Urothelium cell line (cell line): ENCODE results near the gene ZCCHC14.

Experiments used
- DNase-seq: peaks from one replicate; pipeline ENCODE4 v3.0.0; 2011; ENCODE audit warnings: low spot score, mixed read lengths
- FAIRE-seq: peaks from 2 replicates; lab custom pipeline; 2011; peaks lifted over from hg19 to GRCh38; lab: Jason Lieb, UNC

ZCCHC14 gene

GRCh38 chr16:87459833-87460232 lies 33.0 kb downstream of the ZCCHC14 start:
- FAIRE-seq (no peak), DNase-seq (no peak)

DNA sequence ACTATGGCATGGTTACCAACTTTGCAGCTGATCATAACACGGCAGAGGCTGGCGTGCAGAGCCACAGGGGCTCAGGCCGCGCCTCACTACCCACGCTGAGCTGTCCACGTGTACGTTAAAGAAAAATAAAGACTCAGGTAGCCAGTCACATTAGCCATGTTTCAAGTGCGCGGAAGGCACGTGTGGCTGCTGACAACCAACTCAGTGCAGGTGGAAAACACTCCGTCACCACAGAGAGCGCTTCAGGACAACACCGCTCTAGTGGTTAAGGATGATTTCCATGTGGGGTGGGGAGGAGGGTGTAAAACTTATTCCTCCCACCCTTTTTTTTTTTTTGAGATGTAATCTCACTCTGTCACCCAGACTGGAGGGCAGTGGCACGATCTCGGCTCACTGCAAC lies 33.8 kb downstream of the ZCCHC14 start:
- DNase-seq (no peak), FAIRE-seq (no peak)

DNA sequence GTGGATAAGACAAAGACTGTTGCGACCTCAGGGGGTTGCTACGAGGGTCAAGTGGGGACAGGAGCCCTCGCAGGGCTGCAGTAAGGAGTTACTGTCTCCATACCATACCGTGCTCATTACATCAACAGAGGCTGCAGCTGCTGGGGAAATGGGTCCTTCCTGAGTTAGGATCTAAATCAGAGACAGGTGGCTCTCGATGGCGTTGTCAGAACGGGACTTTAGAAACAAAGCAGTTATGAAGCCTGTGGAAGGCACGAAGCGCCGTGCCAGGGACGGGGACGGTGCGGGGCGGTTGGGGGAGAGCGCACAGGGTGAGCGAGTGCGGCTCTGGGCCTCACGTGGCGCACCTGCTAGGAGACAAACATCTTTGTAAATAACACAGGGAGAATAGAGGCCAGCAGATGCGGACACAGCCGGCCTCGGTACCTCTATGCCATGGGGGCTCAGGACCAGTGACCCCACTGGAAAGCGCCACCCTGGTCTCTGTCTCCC lies 34.4 kb downstream of the ZCCHC14 start:
- FAIRE-seq, result no peak
- no peak for DNase-seq

DNA sequence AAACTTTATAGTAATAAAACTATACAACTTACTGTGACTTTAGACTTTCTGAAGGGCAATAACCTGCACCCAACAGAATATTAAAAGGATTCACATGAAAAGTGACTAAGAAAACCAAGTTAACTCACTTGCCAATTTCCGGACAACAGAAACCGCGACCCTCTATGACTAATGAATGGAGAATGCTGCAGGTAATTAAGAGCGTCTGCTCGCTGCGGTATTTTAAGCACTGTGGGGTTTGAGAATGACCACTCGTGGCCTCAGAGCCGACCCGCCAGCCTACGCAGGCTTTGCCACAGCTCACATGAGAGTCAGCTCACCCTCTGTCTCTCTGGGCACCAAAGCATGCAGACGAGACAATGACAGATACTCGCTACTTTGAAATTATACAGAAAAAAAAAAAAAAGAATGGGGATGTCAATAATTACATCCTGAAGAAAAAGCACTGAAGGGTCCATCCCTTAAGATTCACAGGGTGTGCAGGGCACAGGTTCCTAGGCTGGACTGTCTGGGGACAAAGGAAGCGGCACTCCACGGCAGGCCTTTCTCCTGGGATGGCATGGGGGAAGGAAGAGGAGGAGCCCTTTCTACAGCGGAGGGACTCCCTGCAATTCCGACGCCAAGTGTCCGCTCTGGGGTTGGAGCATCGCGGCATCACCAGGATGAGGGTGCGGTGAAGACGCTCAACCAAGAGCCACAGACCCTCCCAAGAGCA lies 35.0 kb downstream of the ZCCHC14 start:
- FAIRE-seq, result no peak

DNA sequence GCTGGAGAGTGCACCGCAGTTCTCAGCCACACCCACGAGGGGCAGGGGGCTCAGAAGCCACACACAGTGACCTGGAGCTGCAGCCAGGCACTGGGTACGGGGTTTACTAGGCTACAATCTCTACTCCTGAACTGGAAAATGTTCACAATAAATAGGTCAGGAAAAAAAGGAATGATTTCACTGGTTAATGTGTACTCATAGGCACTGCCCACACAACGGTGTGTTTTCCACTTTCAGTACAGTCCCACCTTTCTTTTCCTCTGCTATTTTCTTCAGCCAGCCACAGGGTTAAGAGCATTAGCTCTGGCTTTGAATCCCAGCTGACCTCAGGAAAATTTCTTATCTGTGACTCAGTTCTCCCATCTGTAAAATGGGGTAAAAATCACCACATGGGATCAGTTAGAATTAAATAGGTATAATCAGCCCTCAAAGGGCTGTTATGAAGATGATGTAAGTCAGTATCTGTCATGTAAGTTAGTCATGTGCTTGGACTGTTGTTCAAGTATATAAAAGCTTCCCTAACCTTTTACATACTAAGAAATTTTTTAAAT lies 35.7 kb downstream of the ZCCHC14 start:
- FAIRE-seq, result no peak

More for the DNA sequence above, 35.0 kb downstream of the ZCCHC14 start:
- DNase-seq, result peak; percentile 91

GRCh38 chr16:87454391-87454790 lies 38.4 kb downstream of the ZCCHC14 start:
- DNase-seq (no peak), FAIRE-seq (no peak)

More for the DNA sequence above, 35.7 kb downstream of the ZCCHC14 start:
- DNase-seq, result peak; percentile 35

- DNase-seq (no peak), FAIRE-seq (no peak)
These were observed 39.5 kb downstream of the ZCCHC14 start for GRCh38 chr16:87453326-87453725.

- no peak for DNase-seq
- FAIRE-seq, result no peak
These were observed 41.1 kb downstream of the ZCCHC14 start for GRCh38 chr16:87451563-87452210.

- DNase-seq, result no peak
These were observed 44.0 kb downstream of the ZCCHC14 start for GRCh38 chr16:87448866-87449265.

DNA sequence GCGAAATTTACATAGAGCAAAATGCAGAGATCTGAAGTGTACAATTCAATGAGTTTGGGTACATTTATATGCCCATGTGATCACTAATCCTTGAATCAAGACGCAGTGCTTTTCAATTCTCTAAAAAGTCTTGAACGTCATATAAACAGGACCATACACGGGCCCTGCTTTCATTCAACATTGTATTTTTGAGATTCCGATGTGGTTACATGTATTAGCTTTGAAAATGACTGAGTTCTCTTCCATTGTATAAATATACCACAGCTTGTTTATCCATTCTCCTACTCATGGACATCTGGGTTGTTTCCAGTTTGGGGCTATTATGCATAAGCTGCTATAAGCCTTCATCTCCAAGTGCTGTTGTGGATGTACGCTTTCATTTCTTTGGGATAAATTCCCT lies 45.5 kb downstream of the ZCCHC14 start:
- no peak for DNase-seq
- FAIRE-seq, result no peak

More at GRCh38 chr16:87448866-87449265, 44.0 kb downstream of the ZCCHC14 start:
- no peak for FAIRE-seq

DNA sequence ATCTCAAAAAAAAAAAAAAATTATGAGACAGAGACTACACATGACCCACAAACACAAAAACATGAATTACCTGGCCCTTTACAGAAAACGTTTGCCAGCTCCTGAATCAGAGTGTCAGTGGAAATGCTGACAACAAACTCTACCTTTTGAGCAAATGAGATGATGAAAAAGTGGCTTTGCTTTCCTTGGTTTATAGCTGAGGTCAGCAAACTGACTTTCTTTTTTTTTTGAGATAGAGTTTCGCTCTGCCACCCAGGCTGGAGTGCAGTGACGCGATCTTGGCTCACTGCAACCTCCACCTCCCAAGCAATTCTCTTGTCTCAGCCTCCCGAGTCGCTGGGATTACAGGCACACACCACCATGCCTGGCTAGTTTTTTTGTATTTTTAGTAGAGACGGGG lies 46.3 kb downstream of the ZCCHC14 start:
- DNase-seq (no peak), FAIRE-seq (no peak)

- DNase-seq, result no peak
- no peak for FAIRE-seq
These were observed 47.3 kb downstream of the ZCCHC14 start for GRCh38 chr16:87445486-87445885.

DNA sequence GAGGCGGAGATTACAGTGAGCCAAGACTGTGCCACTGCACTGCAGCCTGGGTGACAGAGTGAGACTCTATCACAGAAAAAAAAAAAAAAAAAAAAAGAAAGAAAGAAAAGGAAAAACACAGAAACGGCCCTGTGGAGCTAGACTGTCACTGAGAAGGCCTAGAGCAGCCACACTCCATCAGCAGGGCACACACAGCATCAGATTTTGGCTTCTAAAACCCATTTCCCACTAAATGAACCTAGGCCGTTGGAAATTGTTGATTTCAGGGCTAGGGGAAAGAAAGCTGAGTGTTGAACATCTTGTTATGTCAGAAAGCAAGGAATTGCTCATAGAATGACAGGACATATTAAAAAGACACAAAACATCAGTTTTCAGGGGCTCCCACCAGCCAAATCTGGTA lies 48.9 kb downstream of the ZCCHC14 start:
- no peak for DNase-seq

GRCh38 chr16:87443016-87443415 lies 49.8 kb downstream of the ZCCHC14 start:
- no peak for FAIRE-seq
- DNase-seq, result no peak

More for the DNA sequence above, 48.9 kb downstream of the ZCCHC14 start:
- no peak for FAIRE-seq

DNA sequence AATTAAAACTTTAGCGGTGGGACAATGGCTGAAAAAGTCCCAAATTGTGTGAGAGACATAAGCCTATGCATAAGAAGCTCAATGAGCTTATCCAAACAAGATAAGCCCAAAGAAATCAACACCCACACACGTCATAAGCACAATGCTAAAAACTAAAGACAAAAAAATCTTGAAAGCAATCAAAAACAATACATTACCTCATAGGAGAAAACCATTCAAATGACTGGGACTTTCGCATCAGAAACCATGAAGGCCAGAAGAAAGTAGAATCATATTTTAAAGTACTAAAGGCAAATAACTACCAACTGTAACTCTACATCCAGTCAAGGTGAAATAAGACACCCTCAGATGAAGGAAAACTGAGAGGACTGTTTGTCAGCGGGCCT lies 50.2 kb downstream of the ZCCHC14 start:
- DNase-seq, result no peak
- FAIRE-seq, result no peak

- FAIRE-seq (no peak), DNase-seq (no peak)
These were observed 50.8 kb downstream of the ZCCHC14 start for GRCh38 chr16:87441886-87442580.

DNA sequence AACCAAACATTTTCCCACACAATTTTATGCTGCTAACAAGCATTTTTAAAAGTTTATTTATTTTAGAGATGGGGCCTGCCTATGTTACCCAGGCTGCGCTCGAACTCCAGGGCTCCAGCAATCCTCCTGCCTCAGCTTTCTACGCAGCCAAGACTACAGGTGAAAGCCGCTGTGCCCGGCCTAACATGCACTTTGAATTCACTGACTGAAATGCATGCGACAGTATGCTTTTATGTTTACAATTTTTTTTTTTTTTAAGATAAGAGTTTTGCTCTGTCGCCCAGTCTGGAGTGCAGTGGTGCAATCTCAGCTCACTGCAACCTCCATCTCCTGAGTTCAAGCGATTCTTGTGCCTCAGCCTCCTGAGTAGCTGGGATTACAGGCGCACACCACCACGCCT lies 52.9 kb downstream of the ZCCHC14 start:
- DNase-seq (no peak), FAIRE-seq (no peak)

GRCh38 chr16:87438611-87438985 lies 54.2 kb downstream of the ZCCHC14 start:
- DNase-seq (no peak), FAIRE-seq (no peak)

- DNase-seq (no peak), FAIRE-seq (no peak)
These were observed 54.8 kb downstream of the ZCCHC14 start for GRCh38 chr16:87437911-87438610.

DNA sequence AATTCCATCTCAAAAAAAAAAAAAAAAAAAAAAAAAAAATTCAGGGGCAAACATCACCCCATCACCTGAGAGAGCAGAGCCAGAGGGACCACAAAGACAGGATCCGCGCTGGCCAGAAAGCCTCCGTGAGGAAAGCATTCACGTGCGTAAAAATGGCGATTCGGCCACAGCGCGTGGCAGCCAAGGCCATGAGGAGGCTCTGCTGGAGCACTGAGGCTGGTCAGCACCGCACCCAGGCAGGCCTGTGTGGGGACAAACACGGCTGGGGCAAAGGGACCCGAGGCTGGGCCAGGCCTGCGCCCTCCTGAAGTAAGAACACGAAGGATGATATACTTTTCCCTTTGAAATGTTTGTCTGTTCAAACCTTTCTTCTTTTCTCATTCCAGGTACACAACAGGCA lies 55.5 kb downstream of the ZCCHC14 start:
- no peak for DNase-seq
- no peak for FAIRE-seq
